Measurements from ENCODE around the gene RAB33B.

Gene RAB33B

DNA sequence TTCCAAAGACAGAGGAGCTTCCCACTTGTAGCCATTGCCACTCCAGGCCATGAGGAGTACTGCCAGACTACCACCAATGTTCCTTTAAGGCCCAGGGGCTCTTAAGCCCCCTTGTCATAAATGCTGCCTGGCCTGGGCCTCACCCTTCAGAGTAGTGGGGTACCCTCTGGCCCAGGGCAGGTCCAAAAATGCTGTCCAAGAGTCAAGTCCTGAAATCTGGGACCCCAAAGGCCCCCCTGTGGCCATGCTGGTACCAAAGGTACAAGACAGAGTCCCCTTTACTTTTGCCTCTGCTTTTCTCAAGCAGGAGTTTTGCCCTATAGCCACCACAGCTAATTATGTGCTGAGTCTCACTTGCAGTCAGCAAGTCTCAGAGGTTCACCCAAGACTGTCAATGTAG lies 16.4 kb downstream of the RAB33B start:
- TF ChIP-seq EP300 (IDR thresholded peaks at IDR 0.05; ENCODE audit: borderline replicate concordance) (no peak), TCF12 (IDR thresholded peaks at IDR 0.05; ENCODE audit: low read depth) (no peak), CEBPB (IDR thresholded peaks at IDR 0.05) (no peak), CREB1 (IDR thresholded peaks at IDR 0.05; ENCODE audit: low read depth) (no peak), EGR1 (IDR thresholded peaks at IDR 0.05) (no peak), USF1 (IDR thresholded peaks at IDR 0.05) (no peak), ZBTB7A (IDR thresholded peaks at IDR 0.05; ENCODE audit: low read depth) (no peak), RAD21 (IDR thresholded peaks at IDR 0.05; ENCODE audit: low read depth) (no peak), YY1 (IDR thresholded peaks at IDR 0.05; ENCODE audit: low read depth) (no peak), NFIC (IDR thresholded peaks at IDR 0.05) (no peak), TAF1 (IDR thresholded peaks at IDR 0.05; ENCODE audit: low read depth) (no peak), FOXM1 (IDR thresholded peaks at IDR 0.05; ENCODE audit: borderline replicate concordance, low read depth) (no peak), TEAD4 (IDR thresholded peaks at IDR 0.05) (no peak), MAX (IDR thresholded peaks at IDR 0.05) (no peak), REST (IDR thresholded peaks at IDR 0.05; ENCODE audit: low read depth) (no peak)

- TF ChIP-seq EGR1 (IDR thresholded peaks at IDR 0.05), result no peak
- no peak for TF ChIP-seq TAF1 (IDR thresholded peaks at IDR 0.05; ENCODE audit: low read depth)
- no peak for TF ChIP-seq EP300 (IDR thresholded peaks at IDR 0.05; ENCODE audit: borderline replicate concordance)
- no peak for TF ChIP-seq FOXM1 (IDR thresholded peaks at IDR 0.05; ENCODE audit: borderline replicate concordance, low read depth)
- TF ChIP-seq NFIC (IDR thresholded peaks at IDR 0.05), result no peak
- TF ChIP-seq CEBPB (IDR thresholded peaks at IDR 0.05), result no peak
- TF ChIP-seq CREB1 (IDR thresholded peaks at IDR 0.05; ENCODE audit: low read depth), result no peak
- TF ChIP-seq ZBTB7A (IDR thresholded peaks at IDR 0.05; ENCODE audit: low read depth), result no peak
- no peak for TF ChIP-seq TEAD4 (IDR thresholded peaks at IDR 0.05)
- no peak for TF ChIP-seq TCF12 (IDR thresholded peaks at IDR 0.05; ENCODE audit: low read depth)
- no peak for TF ChIP-seq REST (IDR thresholded peaks at IDR 0.05; ENCODE audit: low read depth)
- TF ChIP-seq MAX (IDR thresholded peaks at IDR 0.05), result no peak
- no peak for TF ChIP-seq USF1 (IDR thresholded peaks at IDR 0.05)
These were observed 17.2 kb downstream of the RAB33B start for GRCh38 chr4:139470997-139471665.

- TF ChIP-seq TAF1 (IDR thresholded peaks at IDR 0.05; ENCODE audit: low read depth), result no peak
- TF ChIP-seq REST (IDR thresholded peaks at IDR 0.05; ENCODE audit: low read depth), result no peak
- TF ChIP-seq TEAD4 (IDR thresholded peaks at IDR 0.05), result no peak
- no peak for TF ChIP-seq EP300 (IDR thresholded peaks at IDR 0.05; ENCODE audit: borderline replicate concordance)
- TF ChIP-seq FOXM1 (IDR thresholded peaks at IDR 0.05; ENCODE audit: borderline replicate concordance, low read depth), result no peak
- no peak for TF ChIP-seq MAX (IDR thresholded peaks at IDR 0.05)
These were observed 18.9 kb downstream of the RAB33B start for GRCh38 chr4:139472852-139473251.

DNA sequence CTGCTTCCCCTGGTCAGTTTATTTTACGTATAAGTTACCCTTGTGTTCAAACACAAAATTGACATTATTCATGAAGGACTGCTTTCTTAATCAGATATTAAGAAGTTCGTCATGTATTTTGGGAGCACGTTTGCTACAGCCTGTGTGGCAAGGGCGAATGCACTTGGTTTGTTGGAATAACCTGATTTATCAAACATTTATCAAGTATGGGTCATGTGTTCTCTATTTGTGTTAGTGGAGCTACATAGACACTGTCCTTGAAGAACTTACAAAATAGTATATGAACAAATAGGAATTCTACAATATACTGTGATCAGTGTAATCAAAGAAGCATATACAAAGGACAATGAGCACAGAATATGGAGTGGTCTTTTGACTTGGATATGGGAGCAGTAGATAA lies 22.4 kb downstream of the RAB33B start:
- no peak for TF ChIP-seq FOXM1 (IDR thresholded peaks at IDR 0.05; ENCODE audit: borderline replicate concordance, low read depth)
- no peak for TF ChIP-seq REST (IDR thresholded peaks at IDR 0.05; ENCODE audit: low read depth)
- no peak for TF ChIP-seq ZBTB7A (IDR thresholded peaks at IDR 0.05; ENCODE audit: low read depth)
- no peak for TF ChIP-seq EGR1 (IDR thresholded peaks at IDR 0.05)
- TF ChIP-seq TCF12 (IDR thresholded peaks at IDR 0.05; ENCODE audit: low read depth), result no peak
- TF ChIP-seq EP300 (IDR thresholded peaks at IDR 0.05; ENCODE audit: borderline replicate concordance), result no peak
- no peak for TF ChIP-seq CEBPB (IDR thresholded peaks at IDR 0.05)
- no peak for TF ChIP-seq TEAD4 (IDR thresholded peaks at IDR 0.05)
- TF ChIP-seq TAF1 (IDR thresholded peaks at IDR 0.05; ENCODE audit: low read depth), result no peak
- no peak for TF ChIP-seq YY1 (IDR thresholded peaks at IDR 0.05; ENCODE audit: low read depth)
- no peak for TF ChIP-seq RAD21 (IDR thresholded peaks at IDR 0.05; ENCODE audit: low read depth)
- TF ChIP-seq USF1 (IDR thresholded peaks at IDR 0.05), result no peak
- TF ChIP-seq NFIC (IDR thresholded peaks at IDR 0.05), result no peak
- no peak for TF ChIP-seq CREB1 (IDR thresholded peaks at IDR 0.05; ENCODE audit: low read depth)
- no peak for TF ChIP-seq MAX (IDR thresholded peaks at IDR 0.05)
